T-cell (primary cell): ENCODE results near the gene POGZ. TPM values are rescaled to one million over a fixed set of nuclear protein-coding genes. Genes with fewer than 3 reads are reported as not detected.
"Not testable (repeated sequence)": the region's sequence is repeated elsewhere in the genome, so short reads cannot be mapped to it uniquely, and the experiment has no call there.

Experiments used
- ATAC-seq, 4 experiments: fragments of 200-7000 bp in 3 of 4; fragments of 150-1000 bp in 1 of 4; cut with Tn5 transposase; replicated peaks in 1 of 4; 1 replicate in 3 of 4; 2 replicates in 1 of 4; pipeline ENCODE4 v1.10.0; 2021; ENCODE audit warnings: moderate library complexity in 3 of 4, mild to moderate bottlenecking in 2 of 4, moderate number of reproducible peaks in 1 of 4
- CTCF ChIA-PET, 2 donors: fragments of 300-600 bp; sonication (Branson Sonifier 250); formaldehyde crosslinking; loops; one replicate each; lab custom pipeline; 2022; ENCODE audit warnings: antibody characterized with exemption in 2 of 2; lab: Charles Lee
- POLR2A ChIA-PET, 2 donors: fragments of 300-600 bp; sonication (Branson Sonifier 250); formaldehyde crosslinking; loops; one replicate each; lab custom pipeline; 2022; ENCODE audit warnings: antibody characterized with exemption in 2 of 2; lab: Charles Lee
- DNase-seq, 35 experiments: peaks; one replicate each; pipeline versions ENCODE4 v3.0.0 to v3.0.0-alpha.2; 2013 to 2023
- H3K27ac ChIP-seq: one replicate; pipeline ENCODE4 v1.5.1; 2013; ENCODE audit warnings: low read length
- H3K27me3 ChIP-seq, 2 experiments: replicated peaks in 1 of 2; 1 replicate in 1 of 2; 2 replicates in 1 of 2; pipeline versions ENCODE4 v1.6.1 to v1.7.0; 2013; ENCODE audit warnings: low read length in 1 of 2, mixed read lengths in 1 of 2; ENCODE audit not compliant: control insufficient read depth in 2 of 2, insufficient read depth in 2 of 2; ENCODE audit errors: extremely low read depth in 1 of 2
- H3K36me3 ChIP-seq, 2 donors: 1 replicate in 1 of 2; 2 replicates in 1 of 2; pipeline versions ENCODE4 v1.6.1 to v1.7.0; 2013; ENCODE audit warnings: low read length in 1 of 2; ENCODE audit not compliant: control insufficient read depth in 2 of 2, insufficient read depth in 1 of 2; ENCODE audit errors: extremely low read depth in 1 of 2
- H3K4me1 ChIP-seq, 2 experiments: 1 replicate in 1 of 2; 2 replicates in 1 of 2; pipeline versions ENCODE4 v1.6.1 to v1.7.0; 2013; ENCODE audit warnings: low read length in 2 of 2, mixed read lengths in 1 of 2; ENCODE audit not compliant: insufficient read depth in 2 of 2, control insufficient read depth in 1 of 2; ENCODE audit errors: extremely low read depth in 1 of 2
- H3K4me3 ChIP-seq, 2 donors: 1 replicate in 1 of 2; 2 replicates in 1 of 2; pipeline versions ENCODE4 v1.5.1 to v1.7.0; 2013; ENCODE audit warnings: mild to moderate bottlenecking in 2 of 2, low read length in 1 of 2, moderate library complexity in 1 of 2; ENCODE audit not compliant: control insufficient read depth in 1 of 2; ENCODE audit errors: extremely low read depth in 1 of 2
- H3K9me3 ChIP-seq: 2 replicates; pipeline ENCODE4 v1.7.0; 2013
- H3K27ac Mint-ChIP-seq, 2 donors: one replicate each; pipeline ENCODE4 v1.8.0; 2020 to 2021; ENCODE audit warnings: mild to moderate bottlenecking in 2 of 2, mixed read lengths in 2 of 2
- H3K27me3 Mint-ChIP-seq, 2 donors: one replicate each; pipeline ENCODE4 v1.8.0; 2021 to 2022; ENCODE audit warnings: mixed read lengths in 2 of 2
- H3K36me3 Mint-ChIP-seq: one replicate; pipeline ENCODE4 v1.8.0; 2021; ENCODE audit warnings: mixed read lengths
- H3K4me1 Mint-ChIP-seq, 3 donors: one replicate each; pipeline ENCODE4 v1.8.0; 2020 to 2022; ENCODE audit warnings: mixed read lengths in 3 of 3, mild to moderate bottlenecking in 1 of 3
- H3K4me3 Mint-ChIP-seq, 3 donors: one replicate each; pipeline ENCODE4 v1.8.0; 2020 to 2022; ENCODE audit warnings: mild to moderate bottlenecking in 3 of 3, mixed read lengths in 3 of 3, moderate library complexity in 3 of 3
- H3K9me3 Mint-ChIP-seq, 3 donors: one replicate each; pipeline ENCODE4 v1.8.0; 2020 to 2022; ENCODE audit warnings: mixed read lengths in 3 of 3
- WGBS: methylation state at CpG from one replicate; pipeline ENCODE4 v1.1.5; 2013; ENCODE audit warnings: missing lambda C conversion rate; ENCODE audit not compliant: insufficient coverage; 5-methylcytosine and 5-hydroxymethylcytosine counted together
- total RNA-seq, 35 experiments: library from RNA in 6 of 35; stranded (reverse) in 6 of 35; fragments of 120-200 nt in 1 of 35; gene quantifications; one replicate each; pipeline versions ENCODE4 v1.2.1 to v1.2.4 and lab custom pipeline; 2013 to 2026

Gene POGZ
- total RNA-seq, 5 donors from 2014 or later (not counting 1 experiment from before 2014, with no cell fraction given) = 93.8 to 133 (median 96.7) TPM

- Mint-ChIP-seq H3K27ac (peak overlapping the region in 1 of 2 donors; percentile 16), H3K36me3 (peaks cover 16% of the 10 kb centered on the region), H3K9me3 (no peaks in the 10 kb centered on the region), H3K4me3 (no peak overlapping the region), H3K4me1 (peaks cover 59 to 73% (median 64%) of the 10 kb centered on the region in 3 donors), H3K27me3 (no peaks in the 10 kb centered on the region)
- H3K4me1 ChIP-seq = peaks cover 2 to 5% of the 10 kb centered on the region in 2 experiments
- DNase-seq (peak; percentile 13 to 86 (median 61)), ATAC-seq (peak; percentile 95 to 97 (median 96))
- H3K27me3 ChIP-seq = no peaks in the 10 kb centered on the region
- WGBS = 0% methylated on average over 1 of the region's 4 CpGs
- no peak overlapping the region for H3K27ac ChIP-seq
- H3K36me3 ChIP-seq = peaks cover 0 to 20% of the 10 kb centered on the region in 2 donors
- CTCF ChIA-PET = interaction anchor here (0.5 to 1.1 kb wide), 11 partner anchors 13 to 561 kb away, joined by 3 to 6 read pairs (median 3); partner anchors contain the start of gene CGN (in 1 of the 2)
- POLR2A ChIA-PET = interaction anchor here in 1 of 2 donors (0.6 kb wide), 1 partner anchor 386 kb away, joined by 7 read pairs; no protein-coding TSS in a partner anchor
- no peaks in the 10 kb centered on the region for H3K9me3 ChIP-seq
- H3K4me3 ChIP-seq = no peak overlapping the region
Measured at GRCh38 chr1:151443846-151444782, 15.2 kb downstream of the POGZ start.

GRCh38 chr1:151437396-151437795 is 21.9 kb downstream of the POGZ start:
- H3K36me3 ChIP-seq = peaks cover 0 to 34% of the 10 kb centered on the region in 2 donors
- WGBS = 27% methylated on average over 2 of the region's 8 CpGs
- H3K27ac Mint-ChIP-seq, DNase-seq, H3K4me3 Mint-ChIP-seq, ATAC-seq, H3K27ac ChIP-seq, H3K27me3 ChIP-seq, POLR2A ChIA-PET, H3K4me3 ChIP-seq, H3K9me3 ChIP-seq, H3K9me3 Mint-ChIP-seq, H3K27me3 Mint-ChIP-seq: not testable (repeated sequence)
- peaks cover 0 to 18% of the 10 kb centered on the region in 2 experiments for H3K4me1 ChIP-seq
- H3K36me3 Mint-ChIP-seq = peaks cover 20% of the 10 kb centered on the region
- peaks cover 57 to 62% (median 60%) of the 10 kb centered on the region in 3 donors for H3K4me1 Mint-ChIP-seq
- CTCF ChIA-PET = interaction anchor here (0.6 to 1.0 kb wide), 2 partner anchors 13 to 134 kb away, joined by 3 read pairs; no protein-coding TSS in a partner anchor

GRCh38 chr1:151436985-151437384 is 22.3 kb downstream of the POGZ start:
- peaks cover 57 to 64% (median 59%) of the 10 kb centered on the region in 3 donors for H3K4me1 Mint-ChIP-seq
- H3K36me3 Mint-ChIP-seq = peaks cover 19% of the 10 kb centered on the region
- Histone ChIP-seq H3K36me3 (peaks cover 0 to 34% of the 10 kb centered on the region in 2 donors), H3K9me3 (no peaks in the 10 kb centered on the region), H3K27me3 (no peaks in the 10 kb centered on the region), H3K4me3 (no peak overlapping the region), H3K27ac (no peak overlapping the region), H3K4me1 (peaks cover 0 to 18% of the 10 kb centered on the region in 2 experiments)
- ChIA-PET CTCF (interaction anchor here in 1 of 2 donors (1.0 kb wide), 1 partner anchor 13 kb away, joined by 3 read pairs; no protein-coding TSS in a partner anchor), POLR2A (interaction anchor here (0.6 to 0.7 kb wide), 3 partner anchors 12 to 136 kb away, joined by 3 to 4 read pairs (median 4); no protein-coding TSS in a partner anchor)
- H3K27ac Mint-ChIP-seq = no peak overlapping the region
- DNase-seq (peak in 1 of 35 experiments; percentile 40), ATAC-seq (no peak)
- H3K4me3 Mint-ChIP-seq = no peak overlapping the region
- no peaks in the 10 kb centered on the region for H3K9me3 Mint-ChIP-seq
- H3K27me3 Mint-ChIP-seq = no peaks in the 10 kb centered on the region
- WGBS = 100% methylated on average over 1 of the region's 6 CpGs

GRCh38 chr1:151435174-151435573 is 24.1 kb downstream of the POGZ start:
- no peak overlapping the region for H3K4me3 ChIP-seq
- no peak overlapping the region for H3K27ac ChIP-seq
- Mint-ChIP-seq H3K4me3 (no peak overlapping the region), H3K36me3 (peaks cover 10% of the 10 kb centered on the region), H3K4me1 (peaks cover 45 to 48% (median 48%) of the 10 kb centered on the region in 3 donors), H3K27ac (peak overlapping the region in 1 of 2 donors; percentile 68), H3K27me3 (no peaks in the 10 kb centered on the region), H3K9me3 (no peaks in the 10 kb centered on the region)
- H3K4me1 ChIP-seq = peaks cover 0 to 18% of the 10 kb centered on the region in 2 experiments
- no peaks in the 10 kb centered on the region for H3K9me3 ChIP-seq
- CTCF ChIA-PET = interaction anchor here in 1 of 2 donors (0.5 to 0.7 kb wide), 2 partner anchors 19 to 1421 kb away, joined by 4 to 5 read pairs; no protein-coding TSS in a partner anchor
- DNase-seq = no peak
- POLR2A ChIA-PET = interaction anchor here in 1 of 2 donors (0.5 kb wide), 1 partner anchor 18 kb away, joined by 3 read pairs; no protein-coding TSS in a partner anchor
- no peaks in the 10 kb centered on the region for H3K27me3 ChIP-seq
- peaks cover 0 to 24% of the 10 kb centered on the region in 2 donors for H3K36me3 ChIP-seq
- no CpG with 5 or more reads among the region's 3 CpGs for WGBS
- no peak for ATAC-seq

GRCh38 chr1:151433827-151434226 is 25.5 kb downstream of the POGZ start:
- H3K27me3 Mint-ChIP-seq, H3K9me3 ChIP-seq, DNase-seq, H3K4me3 Mint-ChIP-seq, H3K4me3 ChIP-seq, H3K27ac ChIP-seq, POLR2A ChIA-PET, H3K27me3 ChIP-seq, H3K27ac Mint-ChIP-seq, H3K9me3 Mint-ChIP-seq, ATAC-seq, CTCF ChIA-PET: not testable (repeated sequence)
- H3K4me1 ChIP-seq = peaks cover 0 to 18% of the 10 kb centered on the region in 2 experiments
- 96% methylated on average over 5 of the region's 5 CpGs for WGBS
- Mint-ChIP-seq H3K36me3 (peaks cover 13% of the 10 kb centered on the region), H3K4me1 (peaks cover 35 to 38% (median 38%) of the 10 kb centered on the region in 3 donors)
- H3K36me3 ChIP-seq = peaks cover 0 to 36% of the 10 kb centered on the region in 2 donors

- peaks cover 5 to 80% of the 10 kb centered on the region in 2 donors for H3K36me3 ChIP-seq
- POLR2A ChIA-PET = interaction anchor here (0.6 to 0.8 kb wide), 2 partner anchors 8 to 10 kb away, joined by 3 read pairs; no protein-coding TSS in a partner anchor
- no peak for ATAC-seq
Measured at GRCh38 chr1:151428068-151428467, 31.2 kb downstream of the POGZ start.

More at GRCh38 chr1:151428068-151428467, 31.2 kb downstream of the POGZ start:
- Mint-ChIP-seq H3K9me3 (no peaks in the 10 kb centered on the region), H3K4me3 (no peak overlapping the region), H3K27me3 (no peaks in the 10 kb centered on the region), H3K4me1 (peaks cover 5 to 8% (median 7%) of the 10 kb centered on the region in 3 donors), H3K27ac (no peak overlapping the region), H3K36me3 (peaks cover 53% of the 10 kb centered on the region)
- Histone ChIP-seq H3K27ac (no peak overlapping the region), H3K27me3 (no peaks in the 10 kb centered on the region), H3K4me3 (no peak overlapping the region), H3K4me1 (no peaks in the 10 kb centered on the region), H3K9me3 (no peaks in the 10 kb centered on the region)
- DNase-seq = no peak
- WGBS = 97% methylated on average over 5 of the region's 7 CpGs
- CTCF ChIA-PET = no interaction called here
